Neural progenitor cell (in vitro differentiated cells): ENCODE results near the gene EPHB2. TPM values are rescaled to one million over a fixed set of nuclear protein-coding genes. Genes with fewer than 3 reads are reported as not detected.
A peak's percentile ranks its signal among the peaks of the same experiment; 100 is the strongest.

Source experiments
- DNase-seq: peaks from one replicate; pipeline ENCODE4 v3.0.0-alpha.2; 2016; ENCODE audit warnings: low spot score
- H2AFZ ChIP-seq: fragments of 200-600 bp; sonication (generic); replicated peaks from 2 replicates; pipeline ENCODE4 v1.6.1; 2016; ENCODE audit warnings: antibody characterized with exemption
- H3F3A ChIP-seq: fragments of 200-600 bp; sonication (generic); 2 replicates; pipeline ENCODE4 v1.6.1; 2016; ENCODE audit warnings: antibody characterized with exemption, low read depth
- H3K27ac ChIP-seq: fragments of 200-600 bp; sonication (generic); 2 replicates; pipeline ENCODE4 v1.5.1; 2016; ENCODE audit warnings: mild to moderate bottlenecking
- H3K27me3 ChIP-seq: fragments of 200-600 bp; sonication (generic); 2 replicates; pipeline ENCODE4 v1.6.1; 2016; ENCODE audit warnings: mild to moderate bottlenecking, moderate library complexity
- H3K36me3 ChIP-seq: fragments of 200-600 bp; sonication (generic); 2 replicates; pipeline ENCODE4 v1.5.1; 2016
- H3K4me1 ChIP-seq: fragments of 200-600 bp; sonication (generic); 2 replicates; pipeline ENCODE4 v1.6.1; 2016; ENCODE audit warnings: mixed run types
- H3K4me2 ChIP-seq: fragments of 200-600 bp; sonication (generic); 2 replicates; pipeline ENCODE4 v1.6.1; 2016
- H3K4me3 ChIP-seq: fragments of 200-600 bp; sonication (generic); 2 replicates; pipeline ENCODE4 v1.5.1; 2016
- H3K79me2 ChIP-seq: fragments of 200-600 bp; sonication (generic); 2 replicates; pipeline ENCODE4 v1.6.1; 2016; ENCODE audit warnings: low read depth
- H3K9ac ChIP-seq: fragments of 200-600 bp; sonication (generic); 2 replicates; pipeline ENCODE4 v1.6.1; 2016
- H3K9me3 ChIP-seq: fragments of 200-600 bp; sonication (generic); 2 replicates; pipeline ENCODE4 v1.5.1; 2016; ENCODE audit warnings: low read depth
- H4K20me1 ChIP-seq: fragments of 200-600 bp; sonication (generic); 2 replicates; pipeline ENCODE4 v1.6.1; 2016; ENCODE audit warnings: low read depth
- H3K27ac Mint-ChIP-seq: 3 replicates; pipeline ENCODE4 v1.8.0; 2021; ENCODE audit warnings: mixed read lengths
- H3K27me3 Mint-ChIP-seq: 2 replicates; pipeline ENCODE4 v1.8.0; 2022; ENCODE audit warnings: low read depth, mild to moderate bottlenecking, inconsistent platforms, moderate library complexity, mixed read lengths; ENCODE audit not compliant: insufficient read depth
- H3K36me3 Mint-ChIP-seq: 3 replicates; pipeline ENCODE4 v1.8.0; 2021; ENCODE audit warnings: mixed read lengths
- H3K4me1 Mint-ChIP-seq: 3 replicates; pipeline ENCODE4 v1.8.0; 2021; ENCODE audit warnings: mixed read lengths
- H3K4me3 Mint-ChIP-seq: 3 replicates; pipeline ENCODE4 v1.8.0; 2021; ENCODE audit warnings: mild to moderate bottlenecking, moderate library complexity, mixed read lengths
- H3K9me3 Mint-ChIP-seq: 3 replicates; pipeline ENCODE4 v1.8.0; 2020; ENCODE audit warnings: mixed read lengths
- EZH2 ChIP-seq: fragments of 200-600 bp; sonication (generic); IDR thresholded peaks from 2 replicates; pipeline ENCODE4 v1.6.1; 2017; ENCODE audit warnings: antibody characterized with exemption, mild to moderate bottlenecking, moderate library complexity
- EZH2phosphoT487 ChIP-seq: fragments of 200-600 bp; sonication (generic); IDR thresholded peaks from 2 replicates; pipeline ENCODE4 v1.6.1; 2017; ENCODE audit warnings: antibody characterized with exemption
- total RNA-seq: library from RNA; depleted of rRNA; stranded (reverse); fragments of >200 nt; gene quantifications from 2 replicates; pipeline ENCODE4 v1.2.3, GENCODE V29; 2015; ENCODE audit warnings: low replicate concordance
- TF ChIP-seq, protein P1 (sequence below): fragments of 200-600 bp; sonication (generic); IDR thresholded peaks from 2 replicates; pipeline ENCODE4 v1.5.1; 2017; ENCODE audit warnings: antibody characterized with exemption, mild to moderate bottlenecking

The EPHB2 gene
- total RNA-seq, 1 donor from 2014 or later, result 38.3 TPM

DNA sequence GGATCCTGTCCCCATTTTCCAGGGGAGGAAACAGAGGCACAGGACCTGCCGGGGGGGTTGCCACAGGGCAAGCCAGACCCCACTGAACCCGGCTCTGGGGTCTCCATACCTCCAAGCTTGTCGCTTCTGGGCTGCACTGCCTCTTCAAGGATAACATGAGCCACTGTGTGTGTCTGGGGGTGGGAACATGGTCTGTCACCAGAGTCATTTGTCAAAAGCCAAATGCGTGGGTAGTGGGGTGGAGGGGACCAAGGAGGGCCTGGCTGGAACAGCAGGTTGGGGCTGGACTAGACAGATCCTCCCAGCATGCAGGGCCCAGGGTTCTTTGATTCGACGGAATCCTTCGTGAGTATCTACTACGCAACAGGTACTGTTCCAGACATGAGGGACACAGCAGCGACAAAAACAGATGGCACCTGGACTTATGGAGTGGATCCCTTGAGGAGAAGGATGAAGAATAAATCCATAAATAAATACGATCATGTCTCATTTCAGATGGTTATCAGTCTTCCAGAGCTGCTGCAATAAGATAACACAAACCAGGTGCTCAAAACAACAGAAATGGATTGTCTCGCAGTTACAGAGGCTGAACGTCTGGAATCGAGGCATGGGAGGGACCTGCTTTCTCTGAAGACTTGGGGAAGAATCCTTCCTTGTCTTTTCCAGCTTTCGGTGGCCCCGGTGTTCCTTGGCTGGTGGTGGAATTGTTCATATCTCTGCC lies 28.9 kb upstream of the EPHB2 start:
- no peak overlapping the region for H3K4me3 Mint-ChIP-seq

GRCh38 chr1:22683547-22683946 lies 27.1 kb upstream of the EPHB2 start:
- H3K9me3 Mint-ChIP-seq, result no peaks in the 10 kb centered on the region
- H3K27ac Mint-ChIP-seq, result peak overlapping the region; percentile 78
- DNase-seq, result no peak
- H3K27me3 ChIP-seq, result no peaks in the 10 kb centered on the region
- H3F3A ChIP-seq, result peaks cover 19% of the 10 kb centered on the region
- H3K4me1 Mint-ChIP-seq, result peaks cover 32% of the 10 kb centered on the region
- no peak overlapping the region for H3K9ac ChIP-seq
- H3K4me2 ChIP-seq, result no peak overlapping the region
- H2AFZ ChIP-seq, result no peak overlapping the region
- H3K36me3 ChIP-seq, result no peaks in the 10 kb centered on the region
- H3K79me2 ChIP-seq, result no peaks in the 10 kb centered on the region
- H3K27ac ChIP-seq, result no peak overlapping the region
- TF ChIP-seq, protein P1, sequence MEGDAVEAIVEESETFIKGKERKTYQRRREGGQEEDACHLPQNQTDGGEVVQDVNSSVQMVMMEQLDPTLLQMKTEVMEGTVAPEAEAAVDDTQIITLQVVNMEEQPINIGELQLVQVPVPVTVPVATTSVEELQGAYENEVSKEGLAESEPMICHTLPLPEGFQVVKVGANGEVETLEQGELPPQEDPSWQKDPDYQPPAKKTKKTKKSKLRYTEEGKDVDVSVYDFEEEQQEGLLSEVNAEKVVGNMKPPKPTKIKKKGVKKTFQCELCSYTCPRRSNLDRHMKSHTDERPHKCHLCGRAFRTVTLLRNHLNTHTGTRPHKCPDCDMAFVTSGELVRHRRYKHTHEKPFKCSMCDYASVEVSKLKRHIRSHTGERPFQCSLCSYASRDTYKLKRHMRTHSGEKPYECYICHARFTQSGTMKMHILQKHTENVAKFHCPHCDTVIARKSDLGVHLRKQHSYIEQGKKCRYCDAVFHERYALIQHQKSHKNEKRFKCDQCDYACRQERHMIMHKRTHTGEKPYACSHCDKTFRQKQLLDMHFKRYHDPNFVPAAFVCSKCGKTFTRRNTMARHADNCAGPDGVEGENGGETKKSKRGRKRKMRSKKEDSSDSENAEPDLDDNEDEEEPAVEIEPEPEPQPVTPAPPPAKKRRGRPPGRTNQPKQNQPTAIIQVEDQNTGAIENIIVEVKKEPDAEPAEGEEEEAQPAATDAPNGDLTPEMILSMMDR, result no peak
- TF ChIP-seq EZH2 (no peak), EZH2phosphoT487 (no peak)
- H3K4me3 ChIP-seq, result no peak overlapping the region
- no peaks in the 10 kb centered on the region for H4K20me1 ChIP-seq
- H3K9me3 ChIP-seq, result no peaks in the 10 kb centered on the region
- peaks cover 13% of the 10 kb centered on the region for H3K27me3 Mint-ChIP-seq
- H3K4me1 ChIP-seq, result peaks cover 24% of the 10 kb centered on the region
- no peak overlapping the region for H3K4me3 Mint-ChIP-seq
- H3K36me3 Mint-ChIP-seq, result no peaks in the 10 kb centered on the region

More for the DNA sequence above, 28.9 kb upstream of the EPHB2 start:
- Histone ChIP-seq H3K4me1 (peaks cover 38% of the 10 kb centered on the region), H3K79me2 (no peaks in the 10 kb centered on the region), H3K9me3 (no peaks in the 10 kb centered on the region), H2AFZ (no peak overlapping the region), H4K20me1 (no peaks in the 10 kb centered on the region), H3F3A (peaks cover 35% of the 10 kb centered on the region), H3K4me3 (no peak overlapping the region), H3K9ac (no peak overlapping the region), H3K4me2 (no peak overlapping the region), H3K27me3 (no peaks in the 10 kb centered on the region), H3K36me3 (no peaks in the 10 kb centered on the region), H3K27ac (no peak overlapping the region)
- no peaks in the 10 kb centered on the region for H3K36me3 Mint-ChIP-seq
- no peaks in the 10 kb centered on the region for H3K9me3 Mint-ChIP-seq
- TF ChIP-seq EZH2phosphoT487 (no peak), EZH2 (no peak)
- TF ChIP-seq, protein P1, result no peak
- H3K27ac Mint-ChIP-seq, result peak overlapping the region; percentile 61
- H3K4me1 Mint-ChIP-seq, result peaks cover 30% of the 10 kb centered on the region
- DNase-seq, result no peak
- H3K27me3 Mint-ChIP-seq, result peaks cover 9% of the 10 kb centered on the region

GRCh38 chr1:22685591-22686059 lies 25.0 kb upstream of the EPHB2 start:
- DNase-seq, result no peak
- H2AFZ ChIP-seq, result peak overlapping the region; percentile 68
- H3K4me2 ChIP-seq, result no peak overlapping the region
- no peaks in the 10 kb centered on the region for H3K27me3 ChIP-seq
- H3K27me3 Mint-ChIP-seq, result peaks cover 13% of the 10 kb centered on the region
- H3K27ac Mint-ChIP-seq, result peak overlapping the region; percentile 96
- H4K20me1 ChIP-seq, result no peaks in the 10 kb centered on the region
- no peaks in the 10 kb centered on the region for H3K9me3 Mint-ChIP-seq
- H3K4me1 Mint-ChIP-seq, result peaks cover 48% of the 10 kb centered on the region
- H3K27ac ChIP-seq, result no peak overlapping the region
- TF ChIP-seq EZH2phosphoT487 (no peak), EZH2 (no peak)
- TF ChIP-seq, protein P1, result no peak
- no peaks in the 10 kb centered on the region for H3K79me2 ChIP-seq
- H3K9ac ChIP-seq, result no peak overlapping the region
- H3K36me3 ChIP-seq, result no peaks in the 10 kb centered on the region
- H3F3A ChIP-seq, result peaks cover 5% of the 10 kb centered on the region
- H3K4me3 Mint-ChIP-seq, result peak overlapping the region; percentile 51
- H3K9me3 ChIP-seq, result no peaks in the 10 kb centered on the region
- H3K36me3 Mint-ChIP-seq, result no peaks in the 10 kb centered on the region
- no peak overlapping the region for H3K4me3 ChIP-seq
- H3K4me1 ChIP-seq, result peaks cover 29% of the 10 kb centered on the region
